Measurements from ENCODE around the gene BMP3. TPM values are rescaled to one million over a fixed set of nuclear protein-coding genes. Genes with fewer than 3 reads are reported as not detected.

BMP3 gene
- total and polyA plus RNA-seq, 10 of the 15 experiments (the other 5 are each of a cell fraction or from before 2014, with no cell fraction given) = 0.37 to 1.4 (median 0.88) TPM

DNA sequence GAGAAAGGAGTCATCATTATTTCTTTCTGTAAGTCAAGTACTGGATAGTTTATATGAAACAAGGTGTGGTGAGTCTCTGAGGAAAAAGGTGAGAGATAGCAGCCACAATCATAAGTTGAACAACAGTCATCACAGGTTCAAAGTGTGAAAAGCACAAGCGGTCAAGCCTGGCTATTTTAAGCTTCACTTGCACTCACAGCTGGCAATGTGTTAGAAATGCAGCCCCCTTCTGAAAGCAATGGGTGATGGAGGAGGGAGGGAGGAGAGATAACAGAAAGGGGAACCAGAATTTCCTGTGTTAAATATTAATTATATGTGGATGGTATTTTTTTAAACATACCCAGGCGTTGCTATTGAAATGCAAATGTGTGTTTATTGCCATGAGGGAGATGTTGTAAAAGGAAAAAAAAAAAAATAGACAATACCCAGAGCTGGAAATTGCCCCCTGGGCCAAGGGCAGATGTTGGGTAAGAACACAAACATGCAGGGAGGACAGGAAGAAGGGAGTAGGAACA lies 26.9 kb upstream of the BMP3 start (continued):
- TF ChIP-seq, protein P1, sequence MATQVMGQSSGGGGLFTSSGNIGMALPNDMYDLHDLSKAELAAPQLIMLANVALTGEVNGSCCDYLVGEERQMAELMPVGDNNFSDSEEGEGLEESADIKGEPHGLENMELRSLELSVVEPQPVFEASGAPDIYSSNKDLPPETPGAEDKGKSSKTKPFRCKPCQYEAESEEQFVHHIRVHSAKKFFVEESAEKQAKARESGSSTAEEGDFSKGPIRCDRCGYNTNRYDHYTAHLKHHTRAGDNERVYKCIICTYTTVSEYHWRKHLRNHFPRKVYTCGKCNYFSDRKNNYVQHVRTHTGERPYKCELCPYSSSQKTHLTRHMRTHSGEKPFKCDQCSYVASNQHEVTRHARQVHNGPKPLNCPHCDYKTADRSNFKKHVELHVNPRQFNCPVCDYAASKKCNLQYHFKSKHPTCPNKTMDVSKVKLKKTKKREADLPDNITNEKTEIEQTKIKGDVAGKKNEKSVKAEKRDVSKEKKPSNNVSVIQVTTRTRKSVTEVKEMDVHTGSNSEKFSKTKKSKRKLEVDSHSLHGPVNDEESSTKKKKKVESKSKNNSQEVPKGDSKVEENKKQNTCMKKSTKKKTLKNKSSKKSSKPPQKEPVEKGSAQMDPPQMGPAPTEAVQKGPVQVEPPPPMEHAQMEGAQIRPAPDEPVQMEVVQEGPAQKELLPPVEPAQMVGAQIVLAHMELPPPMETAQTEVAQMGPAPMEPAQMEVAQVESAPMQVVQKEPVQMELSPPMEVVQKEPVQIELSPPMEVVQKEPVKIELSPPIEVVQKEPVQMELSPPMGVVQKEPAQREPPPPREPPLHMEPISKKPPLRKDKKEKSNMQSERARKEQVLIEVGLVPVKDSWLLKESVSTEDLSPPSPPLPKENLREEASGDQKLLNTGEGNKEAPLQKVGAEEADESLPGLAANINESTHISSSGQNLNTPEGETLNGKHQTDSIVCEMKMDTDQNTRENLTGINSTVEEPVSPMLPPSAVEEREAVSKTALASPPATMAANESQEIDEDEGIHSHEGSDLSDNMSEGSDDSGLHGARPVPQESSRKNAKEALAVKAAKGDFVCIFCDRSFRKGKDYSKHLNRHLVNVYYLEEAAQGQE (IDR thresholded peaks at IDR 0.05; ENCODE audit: low read depth, low read length) = no peak
- TF ChIP-seq KAT2A (conservative IDR thresholded peaks at IDR 0.05; ENCODE audit: control insufficient read depth, low read depth, low read length) (no peak), ZNF274 (IDR thresholded peaks at IDR 0.05; ENCODE audit: insufficient read depth, insufficient read length) (no peak), SREBF1 (IDR thresholded peaks at IDR 0.05; ENCODE audit: low read length) (no peak), RCOR1 (conservative IDR thresholded peaks at IDR 0.05; ENCODE audit: low read depth, low read length) (no peak; the same call in 1 of the 2 replicates), NFIC (IDR thresholded peaks at IDR 0.05; ENCODE audit: low read depth, low read length) (no peak), BHLHE40 (IDR thresholded peaks at IDR 0.05; ENCODE audit: borderline replicate concordance in 1 of 2, low read depth in 2 of 2, low read length in 1 of 2) (peak; percentile 70 to 79; a peak in 3 of 4 replicates), YY1 (IDR thresholded peaks at IDR 0.05; ENCODE audit: low read depth, low read length) (no peak), MEF2B (IDR thresholded peaks at IDR 0.05; ENCODE audit: partially characterized antibody, poor library complexity, severe bottlenecking) (peak; percentile 97), CBFB (IDR thresholded peaks at IDR 0.05; ENCODE audit: low read depth) (no peak), POLR2AphosphoS2 (IDR thresholded peaks at IDR 0.05; ENCODE audit: low read depth, low read length) (no peak)
- TF ChIP-seq, protein P2, sequence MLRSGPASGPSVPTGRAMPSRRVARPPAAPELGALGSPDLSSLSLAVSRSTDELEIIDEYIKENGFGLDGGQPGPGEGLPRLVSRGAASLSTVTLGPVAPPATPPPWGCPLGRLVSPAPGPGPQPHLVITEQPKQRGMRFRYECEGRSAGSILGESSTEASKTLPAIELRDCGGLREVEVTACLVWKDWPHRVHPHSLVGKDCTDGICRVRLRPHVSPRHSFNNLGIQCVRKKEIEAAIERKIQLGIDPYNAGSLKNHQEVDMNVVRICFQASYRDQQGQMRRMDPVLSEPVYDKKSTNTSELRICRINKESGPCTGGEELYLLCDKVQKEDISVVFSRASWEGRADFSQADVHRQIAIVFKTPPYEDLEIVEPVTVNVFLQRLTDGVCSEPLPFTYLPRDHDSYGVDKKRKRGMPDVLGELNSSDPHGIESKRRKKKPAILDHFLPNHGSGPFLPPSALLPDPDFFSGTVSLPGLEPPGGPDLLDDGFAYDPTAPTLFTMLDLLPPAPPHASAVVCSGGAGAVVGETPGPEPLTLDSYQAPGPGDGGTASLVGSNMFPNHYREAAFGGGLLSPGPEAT (IDR thresholded peaks at IDR 0.05; ENCODE audit: low read depth) = peak; percentile 94
- TF ChIP-seq, protein P3, sequence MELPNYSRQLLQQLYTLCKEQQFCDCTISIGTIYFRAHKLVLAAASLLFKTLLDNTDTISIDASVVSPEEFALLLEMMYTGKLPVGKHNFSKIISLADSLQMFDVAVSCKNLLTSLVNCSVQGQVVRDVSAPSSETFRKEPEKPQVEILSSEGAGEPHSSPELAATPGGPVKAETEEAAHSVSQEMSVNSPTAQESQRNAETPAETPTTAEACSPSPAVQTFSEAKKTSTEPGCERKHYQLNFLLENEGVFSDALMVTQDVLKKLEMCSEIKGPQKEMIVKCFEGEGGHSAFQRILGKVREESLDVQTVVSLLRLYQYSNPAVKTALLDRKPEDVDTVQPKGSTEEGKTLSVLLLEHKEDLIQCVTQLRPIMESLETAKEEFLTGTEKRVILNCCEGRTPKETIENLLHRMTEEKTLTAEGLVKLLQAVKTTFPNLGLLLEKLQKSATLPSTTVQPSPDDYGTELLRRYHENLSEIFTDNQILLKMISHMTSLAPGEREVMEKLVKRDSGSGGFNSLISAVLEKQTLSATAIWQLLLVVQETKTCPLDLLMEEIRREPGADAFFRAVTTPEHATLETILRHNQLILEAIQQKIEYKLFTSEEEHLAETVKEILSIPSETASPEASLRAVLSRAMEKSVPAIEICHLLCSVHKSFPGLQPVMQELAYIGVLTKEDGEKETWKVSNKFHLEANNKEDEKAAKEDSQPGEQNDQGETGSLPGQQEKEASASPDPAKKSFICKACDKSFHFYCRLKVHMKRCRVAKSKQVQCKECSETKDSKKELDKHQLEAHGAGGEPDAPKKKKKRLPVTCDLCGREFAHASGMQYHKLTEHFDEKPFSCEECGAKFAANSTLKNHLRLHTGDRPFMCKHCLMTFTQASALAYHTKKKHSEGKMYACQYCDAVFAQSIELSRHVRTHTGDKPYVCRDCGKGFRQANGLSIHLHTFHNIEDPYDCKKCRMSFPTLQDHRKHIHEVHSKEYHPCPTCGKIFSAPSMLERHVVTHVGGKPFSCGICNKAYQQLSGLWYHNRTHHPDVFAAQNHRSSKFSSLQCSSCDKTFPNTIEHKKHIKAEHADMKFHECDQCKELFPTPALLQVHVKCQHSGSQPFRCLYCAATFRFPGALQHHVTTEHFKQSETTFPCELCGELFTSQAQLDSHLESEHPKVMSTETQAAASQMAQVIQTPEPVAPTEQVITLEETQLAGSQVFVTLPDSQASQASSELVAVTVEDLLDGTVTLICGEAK (IDR thresholded peaks at IDR 0.05; ENCODE audit: borderline replicate concordance) = no peak; the same call in 1 of the 2 replicates
- TF ChIP-seq, protein P4, sequence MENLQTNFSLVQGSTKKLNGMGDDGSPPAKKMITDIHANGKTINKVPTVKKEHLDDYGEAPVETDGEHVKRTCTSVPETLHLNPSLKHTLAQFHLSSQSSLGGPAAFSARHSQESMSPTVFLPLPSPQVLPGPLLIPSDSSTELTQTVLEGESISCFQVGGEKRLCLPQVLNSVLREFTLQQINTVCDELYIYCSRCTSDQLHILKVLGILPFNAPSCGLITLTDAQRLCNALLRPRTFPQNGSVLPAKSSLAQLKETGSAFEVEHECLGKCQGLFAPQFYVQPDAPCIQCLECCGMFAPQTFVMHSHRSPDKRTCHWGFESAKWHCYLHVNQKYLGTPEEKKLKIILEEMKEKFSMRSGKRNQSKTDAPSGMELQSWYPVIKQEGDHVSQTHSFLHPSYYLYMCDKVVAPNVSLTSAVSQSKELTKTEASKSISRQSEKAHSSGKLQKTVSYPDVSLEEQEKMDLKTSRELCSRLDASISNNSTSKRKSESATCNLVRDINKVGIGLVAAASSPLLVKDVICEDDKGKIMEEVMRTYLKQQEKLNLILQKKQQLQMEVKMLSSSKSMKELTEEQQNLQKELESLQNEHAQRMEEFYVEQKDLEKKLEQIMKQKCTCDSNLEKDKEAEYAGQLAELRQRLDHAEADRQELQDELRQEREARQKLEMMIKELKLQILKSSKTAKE (IDR thresholded peaks at IDR 0.05; ENCODE audit: low read depth, poor library complexity, severe bottlenecking) = peak; percentile 80
- TF ChIP-seq, protein P5, sequence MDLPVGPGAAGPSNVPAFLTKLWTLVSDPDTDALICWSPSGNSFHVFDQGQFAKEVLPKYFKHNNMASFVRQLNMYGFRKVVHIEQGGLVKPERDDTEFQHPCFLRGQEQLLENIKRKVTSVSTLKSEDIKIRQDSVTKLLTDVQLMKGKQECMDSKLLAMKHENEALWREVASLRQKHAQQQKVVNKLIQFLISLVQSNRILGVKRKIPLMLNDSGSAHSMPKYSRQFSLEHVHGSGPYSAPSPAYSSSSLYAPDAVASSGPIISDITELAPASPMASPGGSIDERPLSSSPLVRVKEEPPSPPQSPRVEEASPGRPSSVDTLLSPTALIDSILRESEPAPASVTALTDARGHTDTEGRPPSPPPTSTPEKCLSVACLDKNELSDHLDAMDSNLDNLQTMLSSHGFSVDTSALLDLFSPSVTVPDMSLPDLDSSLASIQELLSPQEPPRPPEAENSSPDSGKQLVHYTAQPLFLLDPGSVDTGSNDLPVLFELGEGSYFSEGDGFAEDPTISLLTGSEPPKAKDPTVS (IDR thresholded peaks at IDR 0.05; ENCODE audit: low read depth, low read length) = no peak; the same call in 1 of the 2 replicates
